GM18520 (cell line): ENCODE results near the gene STAP1.
"Not testable (repeated sequence)": the region's sequence is repeated elsewhere in the genome, so short reads cannot be mapped to it uniquely, and the experiment has no call there.

Experiments used
- ATAC-seq: cut with Tn5 transposase; IDR thresholded peaks from one replicate; pipeline ENCODE4 v1.9.1; 2021; ENCODE audit not compliant: unreplicated experiment

STAP1 gene, protein sequence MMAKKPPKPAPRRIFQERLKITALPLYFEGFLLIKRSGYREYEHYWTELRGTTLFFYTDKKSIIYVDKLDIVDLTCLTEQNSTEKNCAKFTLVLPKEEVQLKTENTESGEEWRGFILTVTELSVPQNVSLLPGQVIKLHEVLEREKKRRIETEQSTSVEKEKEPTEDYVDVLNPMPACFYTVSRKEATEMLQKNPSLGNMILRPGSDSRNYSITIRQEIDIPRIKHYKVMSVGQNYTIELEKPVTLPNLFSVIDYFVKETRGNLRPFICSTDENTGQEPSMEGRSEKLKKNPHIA

DNA sequence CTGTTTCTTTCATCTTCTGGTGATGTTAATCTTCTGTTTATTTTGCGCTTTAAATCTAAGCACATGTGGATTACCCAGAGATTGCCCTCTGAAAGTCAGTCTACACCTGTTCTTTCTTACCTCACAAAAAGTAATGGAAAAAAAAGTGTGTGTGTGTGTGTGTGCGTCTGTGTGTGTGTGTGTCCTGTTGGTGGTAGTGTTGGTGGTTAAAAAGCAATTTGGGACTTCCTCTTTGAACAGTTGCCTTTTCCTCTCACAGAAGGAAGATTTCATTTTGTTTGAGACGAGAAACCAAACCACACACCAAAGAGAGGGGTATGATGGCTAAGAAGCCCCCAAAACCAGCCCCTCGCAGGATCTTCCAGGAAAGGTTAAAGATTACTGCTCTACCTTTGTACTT, at the start of gene STAP1:
Gene STAP1 (plus strand): TSS at position 235 of the 400 bp plus-strand sequence. CDS start 83 bp downstream, at position 318.
- ATAC-seq: peak; percentile 46

DNA sequence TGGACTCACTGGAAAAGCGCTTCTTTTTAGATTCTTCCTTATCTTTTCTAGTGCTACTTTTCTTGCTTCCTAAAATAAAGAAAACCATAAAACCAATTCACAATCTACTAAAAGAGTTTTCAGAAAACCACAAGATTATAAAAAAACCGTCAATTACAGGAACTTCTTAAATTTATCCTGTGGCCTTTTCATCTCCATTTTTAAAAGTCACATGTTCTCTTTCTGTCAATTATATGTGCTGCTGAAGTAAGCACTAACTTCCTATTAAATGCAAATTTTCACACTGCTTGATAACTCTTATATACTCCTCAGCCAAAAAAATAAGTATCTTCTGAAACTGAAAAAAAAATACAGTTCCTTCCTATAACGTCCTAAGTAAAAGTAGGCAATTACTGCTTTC, 46.0 kb upstream of the STAP1 start:
- ATAC-seq: no peak

DNA sequence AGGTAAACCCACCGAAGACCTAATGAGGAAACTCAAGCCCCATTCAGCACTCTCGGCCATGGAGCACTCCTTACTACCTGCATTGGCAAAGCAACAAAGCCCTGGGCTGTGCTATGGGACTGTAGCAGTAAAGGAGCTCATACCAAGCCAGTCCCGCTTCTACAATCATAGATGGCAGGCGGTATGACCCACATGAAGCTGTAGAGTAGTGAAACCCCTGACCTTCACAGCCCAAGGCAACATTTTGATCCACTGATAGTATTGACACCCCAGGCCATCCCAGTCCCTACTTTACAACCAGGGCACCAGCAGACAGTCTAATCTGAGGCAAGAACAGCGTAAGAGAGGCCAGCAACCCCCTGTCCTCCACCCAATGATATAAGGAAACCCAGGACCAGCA, 38.4 kb upstream of the STAP1 start:
- ATAC-seq: no peak

DNA sequence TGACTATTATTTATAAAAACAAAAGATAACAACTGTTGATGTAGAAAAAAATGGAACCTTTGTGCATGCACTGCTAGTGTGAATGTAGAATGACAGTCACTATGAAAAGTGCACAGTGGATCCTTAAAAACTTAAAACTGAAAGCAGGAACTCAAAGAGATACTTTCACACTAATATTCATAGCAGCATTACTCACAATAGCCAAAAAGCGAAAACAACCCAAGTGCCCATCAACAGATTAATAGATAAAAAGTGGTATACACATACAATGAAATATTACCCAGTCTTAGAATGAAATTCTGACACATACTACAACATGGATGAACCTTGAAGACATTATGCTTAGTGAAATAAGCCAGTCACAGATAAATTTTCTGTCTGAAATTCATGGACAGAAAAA, 37.0 kb upstream of the STAP1 start:
- peak; percentile 95 for ATAC-seq

DNA sequence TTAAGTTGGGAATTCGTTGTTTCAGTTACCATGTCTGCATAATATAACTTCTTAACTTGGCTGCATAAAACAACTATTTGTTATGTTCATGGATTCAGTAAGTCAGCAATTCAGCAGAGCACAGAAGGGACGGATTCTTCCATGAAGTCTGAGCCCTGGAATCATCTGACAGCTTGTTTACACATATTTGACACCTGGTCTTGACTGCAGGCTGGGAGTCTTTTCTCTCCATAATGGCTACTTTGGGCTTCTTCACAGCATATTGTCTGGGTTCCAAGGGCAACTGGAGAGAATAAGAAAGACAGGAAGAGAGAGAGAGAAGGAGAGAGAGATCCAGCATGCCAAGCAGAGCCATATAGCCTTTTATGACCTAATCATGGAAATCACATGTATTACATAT, 36.3 kb upstream of the STAP1 start:
- no peak for ATAC-seq

DNA sequence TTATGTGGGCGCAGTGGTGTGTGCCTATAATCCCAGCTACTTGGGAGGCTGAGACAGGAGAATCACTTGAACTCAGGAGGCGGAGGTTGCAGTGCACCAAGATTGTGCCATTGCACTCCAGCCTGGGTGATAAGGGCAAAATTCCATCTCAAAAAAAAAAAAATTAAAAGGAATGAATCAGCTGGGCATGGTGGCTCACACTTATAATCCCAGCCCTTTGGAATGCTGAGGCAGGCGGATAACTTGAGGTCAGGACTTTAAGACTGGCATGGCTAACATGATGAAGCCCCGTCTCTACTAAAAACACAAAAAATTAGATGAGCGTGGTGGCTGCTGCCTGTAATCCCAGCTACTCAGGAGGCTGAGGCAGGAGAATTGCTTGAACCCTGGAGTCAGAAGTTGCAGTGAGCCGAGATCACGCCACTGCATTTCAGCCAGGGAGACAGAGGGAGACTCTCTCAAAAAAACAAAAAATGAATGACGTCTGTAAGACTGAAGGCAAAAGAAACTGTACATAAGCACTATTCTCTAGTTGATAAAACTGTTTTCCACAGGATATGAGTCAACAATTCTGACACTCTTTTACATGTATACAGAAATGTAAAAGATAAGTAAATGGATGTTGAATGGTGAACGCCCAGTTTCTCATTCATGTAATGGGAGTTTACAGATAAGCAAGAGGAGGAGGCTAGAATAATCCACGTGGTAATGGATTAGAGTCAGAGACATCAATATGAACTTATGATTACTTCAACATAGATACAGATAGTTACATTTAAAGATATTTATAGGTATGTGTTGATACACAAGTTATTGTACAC, 35.5 kb upstream of the STAP1 start:
- ATAC-seq: no peak

DNA sequence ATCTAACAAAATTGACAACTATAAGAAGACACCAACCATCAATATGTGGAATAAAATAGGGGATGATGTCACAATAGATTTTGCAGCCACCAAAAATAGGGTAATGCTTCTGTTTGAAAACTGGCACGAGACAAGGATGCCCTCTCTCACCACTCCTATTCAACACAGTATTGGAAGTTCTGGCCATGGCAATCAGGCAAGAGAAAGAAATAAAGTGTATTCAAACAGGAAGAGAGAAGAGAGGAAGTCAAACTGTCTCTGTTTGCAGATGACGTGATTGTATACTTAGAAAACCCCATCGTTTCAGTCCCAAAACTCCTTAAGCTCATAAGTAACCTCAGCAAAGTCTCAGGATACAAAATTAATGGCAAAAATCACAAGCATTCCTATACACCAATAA, 34.4 kb upstream of the STAP1 start:
- not testable (repeated sequence) for ATAC-seq

DNA sequence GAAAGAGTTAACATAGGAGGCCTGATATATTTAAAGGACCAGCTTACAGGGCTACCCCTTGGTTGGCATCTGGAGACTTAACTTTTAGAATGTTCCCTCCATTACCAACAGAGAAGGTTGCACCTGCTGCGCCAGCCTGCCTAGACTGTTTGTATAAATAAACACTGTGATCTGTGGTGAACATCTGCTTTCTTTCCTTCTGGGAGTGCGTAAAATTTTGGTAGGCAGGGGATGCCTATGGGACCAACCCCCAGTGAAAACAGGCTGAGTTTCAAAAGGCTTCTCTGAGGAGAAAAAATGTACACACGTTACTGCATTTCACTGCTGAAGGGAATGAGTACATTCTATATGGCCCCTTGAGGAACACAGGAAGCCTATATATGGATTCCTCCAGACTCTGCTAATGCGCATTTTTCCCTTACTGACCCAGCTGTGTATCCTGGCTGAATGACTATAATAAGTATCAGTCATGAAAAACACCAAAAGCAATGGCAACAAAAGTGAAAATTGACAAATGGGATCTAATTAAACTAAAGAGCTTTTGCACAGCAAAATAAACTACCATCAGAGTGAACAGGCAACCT, 27.1 kb upstream of the STAP1 start:
- ATAC-seq: no peak

DNA sequence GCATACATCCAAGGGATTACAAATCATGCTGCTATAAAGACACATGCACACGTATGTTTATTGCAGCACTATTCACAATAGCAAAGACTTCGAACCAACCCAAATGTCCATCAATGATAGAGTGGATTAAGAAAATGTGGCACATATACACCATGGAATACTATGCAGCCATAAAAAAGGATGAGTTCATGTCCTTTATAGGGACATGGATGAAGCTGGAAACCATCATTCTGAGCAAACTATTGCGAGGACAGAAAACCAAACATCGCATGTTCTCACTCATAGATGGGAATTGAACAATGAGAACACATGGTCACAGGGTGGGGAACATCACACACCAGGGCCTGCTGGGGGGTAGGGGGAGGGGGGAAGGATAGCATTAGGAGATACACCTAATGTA, 26.1 kb upstream of the STAP1 start:
- ATAC-seq: not testable (repeated sequence)

DNA sequence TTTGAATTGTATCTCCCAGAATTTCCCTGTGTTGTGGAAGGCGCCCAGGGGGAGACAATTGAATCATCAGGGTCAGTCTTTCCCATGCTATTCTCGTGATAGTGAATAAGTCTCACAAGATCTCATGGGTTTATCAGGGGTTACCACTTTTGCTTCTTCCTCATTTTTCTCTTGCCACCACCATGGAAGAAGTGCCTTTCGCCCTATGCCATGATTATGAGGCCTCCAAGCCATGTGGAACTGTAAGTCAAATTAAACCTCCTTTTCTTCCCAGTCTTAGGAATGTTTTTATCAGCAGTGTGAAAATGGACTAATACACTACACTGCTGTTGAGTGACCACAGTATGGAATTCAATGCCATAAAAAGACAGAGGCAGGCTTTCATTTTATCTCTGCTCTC, 25.4 kb upstream of the STAP1 start:
- no peak for ATAC-seq

DNA sequence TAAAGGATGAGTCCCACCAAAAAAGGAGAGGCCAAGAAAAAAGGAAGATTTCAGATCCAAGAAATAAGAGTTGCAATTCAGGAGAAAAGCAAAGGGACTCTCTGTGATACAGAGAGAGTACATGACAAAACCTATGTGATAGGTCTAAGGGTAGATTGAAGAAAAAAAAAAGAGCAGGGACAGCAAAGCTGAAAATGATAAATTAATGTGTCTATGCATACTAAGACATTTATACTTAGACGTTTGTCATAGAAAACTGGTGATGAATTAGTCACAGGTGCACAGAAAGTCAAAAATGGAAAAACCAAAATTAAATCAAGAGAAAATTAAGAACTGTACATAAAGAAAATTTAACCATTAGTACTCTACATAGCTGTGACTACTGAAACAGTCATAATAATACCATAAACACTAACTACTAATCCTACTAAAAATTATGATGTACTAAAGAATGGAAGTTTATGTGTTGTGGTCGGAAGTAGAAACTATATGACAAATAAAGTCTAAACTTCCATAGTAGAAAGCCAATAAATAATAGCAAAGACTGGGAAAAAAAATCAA, 23.2 kb upstream of the STAP1 start:
- ATAC-seq: no peak

DNA sequence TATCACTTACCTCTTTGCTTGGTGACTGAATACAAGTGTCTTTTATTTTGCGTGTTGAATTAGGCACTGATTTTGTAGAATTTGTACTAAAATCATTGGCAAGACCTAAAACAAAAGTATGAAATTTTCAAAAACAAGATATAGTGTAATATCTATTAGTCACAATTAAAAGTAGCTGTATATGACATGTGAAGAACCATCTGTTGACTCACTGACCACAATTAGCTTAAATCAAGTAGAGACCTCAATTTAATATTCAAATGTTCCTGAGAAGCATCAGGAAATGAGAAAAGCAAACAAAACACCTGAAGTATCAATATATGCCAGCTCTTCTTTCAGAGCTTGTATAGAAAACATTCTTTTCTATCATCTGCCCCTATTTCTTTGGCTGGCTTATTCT, 18.7 kb upstream of the STAP1 start:
- ATAC-seq: no peak

DNA sequence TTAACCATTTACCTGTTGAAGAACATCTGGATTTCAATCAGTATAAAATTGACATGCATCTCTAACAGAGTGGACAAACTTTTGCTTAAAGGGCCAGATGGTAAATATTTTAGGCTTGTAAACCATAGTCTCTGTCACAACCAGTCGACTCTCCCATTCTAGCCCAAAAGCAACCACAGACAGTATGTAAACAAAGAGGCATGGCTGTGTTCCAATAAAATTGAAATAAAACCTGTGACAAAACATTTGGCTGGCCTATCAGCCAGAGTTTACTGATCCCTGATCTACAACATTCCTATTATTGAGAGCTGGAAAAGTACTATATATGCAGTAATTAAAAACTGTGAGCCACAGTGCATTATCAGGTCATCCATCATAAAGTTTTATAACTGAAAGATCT, 16.5 kb upstream of the STAP1 start:
- no peak for ATAC-seq

DNA sequence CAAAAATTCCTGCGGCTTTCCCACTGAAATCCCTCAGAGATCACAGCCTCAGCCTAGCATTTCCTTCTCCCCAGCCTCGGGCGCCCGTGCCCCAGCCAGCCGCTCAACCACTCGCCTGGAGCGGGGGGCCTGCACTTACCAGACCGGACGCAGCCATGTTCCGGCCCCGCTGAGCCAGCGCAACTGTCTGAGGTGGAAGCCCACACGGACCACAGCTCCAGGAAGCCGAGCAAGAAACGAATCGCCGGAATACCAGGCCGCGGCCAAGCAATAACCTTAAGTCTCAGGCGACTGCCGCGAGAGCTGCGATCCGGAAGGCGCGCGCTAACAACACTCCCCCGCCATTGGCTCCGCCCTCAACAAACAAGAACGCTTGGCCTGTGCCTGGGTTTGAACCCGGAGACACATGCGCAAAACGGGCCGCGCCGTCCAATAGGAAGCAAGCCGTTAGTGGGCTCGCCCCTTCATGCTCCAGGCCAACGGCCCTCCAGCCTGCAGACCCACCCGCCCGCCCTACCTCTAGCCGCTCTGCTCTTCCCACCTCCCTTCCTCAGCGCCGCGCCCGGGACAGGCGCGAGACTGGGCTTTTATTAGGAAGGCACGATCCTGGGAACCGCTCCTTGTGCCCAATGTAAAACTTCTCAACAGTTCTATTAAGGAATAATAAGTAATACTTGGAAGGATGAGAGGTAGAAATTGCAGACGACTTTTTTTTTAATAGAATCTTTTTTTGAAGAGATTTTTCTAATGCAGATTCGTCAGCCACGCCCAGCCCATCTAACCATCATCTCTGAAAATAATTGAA, 13.1 kb upstream of the STAP1 start, which contains the start of gene CENPC:
Gene CENPC (minus strand): TSS at position 305 of the 805 bp plus-strand sequence. CDS start 148 bp downstream, at position 157.
- peak; percentile 94 for ATAC-seq

DNA sequence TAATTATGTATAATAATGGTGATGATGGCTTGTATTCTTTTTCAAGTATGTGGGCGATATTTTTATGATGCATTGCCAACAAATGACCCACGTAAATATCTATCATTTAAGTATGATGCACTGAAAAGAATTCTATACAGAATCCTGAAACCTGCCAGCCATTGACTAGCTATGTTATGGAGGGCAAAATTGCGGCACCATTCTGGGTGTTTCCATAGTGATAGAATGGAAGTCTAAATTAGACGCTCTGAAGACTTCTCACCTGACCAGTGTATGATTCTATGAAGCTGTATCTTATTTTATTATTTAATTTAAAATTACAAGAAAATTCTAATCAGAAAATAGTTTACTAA, 12.5 kb upstream of the STAP1 start:
- ATAC-seq: no peak

DNA sequence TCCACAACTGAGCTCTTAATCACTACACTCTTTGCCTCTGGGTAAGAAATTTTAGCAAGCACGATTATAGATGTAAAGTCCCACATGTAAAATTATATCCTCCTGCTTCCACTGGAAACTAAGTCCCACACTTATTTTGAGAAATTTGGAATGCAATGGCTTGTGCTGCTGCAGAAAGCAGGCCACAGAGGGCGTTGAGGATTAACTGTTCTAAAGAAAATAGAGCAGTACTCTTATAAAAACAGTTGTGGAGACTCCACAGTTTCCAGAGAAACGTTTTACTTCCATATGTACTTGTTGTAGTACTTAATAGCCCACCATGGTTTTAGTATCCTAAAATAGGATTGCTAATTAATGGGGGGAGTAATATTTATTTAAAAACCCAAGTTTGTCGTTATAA, 11.6 kb upstream of the STAP1 start:
- ATAC-seq: no peak

DNA sequence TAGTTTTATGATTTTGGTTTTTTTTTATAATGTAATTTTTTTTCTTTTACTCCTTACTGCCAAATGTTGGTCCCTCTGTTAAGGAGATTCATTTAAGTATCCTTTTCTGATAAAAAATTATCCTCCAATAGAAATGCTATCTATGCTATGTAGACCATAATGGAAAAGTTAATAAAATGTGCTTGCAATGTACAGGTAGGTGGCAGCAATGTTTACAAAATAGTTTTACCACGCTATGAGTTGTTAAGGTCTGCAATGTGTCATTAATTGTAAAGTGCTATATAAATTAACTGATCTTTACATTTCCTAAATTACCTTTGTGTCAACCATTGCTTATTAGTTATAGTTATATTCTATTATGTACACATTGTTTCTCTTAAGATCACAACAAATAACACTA, 9.4 kb upstream of the STAP1 start:
- peak; percentile 35 for ATAC-seq

DNA sequence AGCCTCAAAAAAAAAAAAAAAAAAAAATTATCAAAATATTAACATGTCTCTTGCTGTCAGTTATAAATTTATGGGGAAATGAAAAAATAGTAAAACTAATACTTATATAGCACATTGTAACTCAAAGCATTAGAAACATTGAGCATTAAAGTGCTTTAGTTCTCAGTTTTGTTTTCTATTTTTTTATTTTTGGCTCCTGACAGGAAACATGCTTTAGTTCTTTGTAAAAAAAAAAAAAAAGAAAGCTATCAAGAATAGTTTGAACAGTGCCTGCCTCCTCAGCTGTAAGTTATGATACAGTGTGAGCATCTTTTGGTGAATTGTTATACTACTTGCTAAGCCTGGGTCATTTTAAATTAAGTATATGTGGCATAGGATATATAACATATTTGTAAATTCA, 8.1 kb upstream of the STAP1 start:
- no peak for ATAC-seq

DNA sequence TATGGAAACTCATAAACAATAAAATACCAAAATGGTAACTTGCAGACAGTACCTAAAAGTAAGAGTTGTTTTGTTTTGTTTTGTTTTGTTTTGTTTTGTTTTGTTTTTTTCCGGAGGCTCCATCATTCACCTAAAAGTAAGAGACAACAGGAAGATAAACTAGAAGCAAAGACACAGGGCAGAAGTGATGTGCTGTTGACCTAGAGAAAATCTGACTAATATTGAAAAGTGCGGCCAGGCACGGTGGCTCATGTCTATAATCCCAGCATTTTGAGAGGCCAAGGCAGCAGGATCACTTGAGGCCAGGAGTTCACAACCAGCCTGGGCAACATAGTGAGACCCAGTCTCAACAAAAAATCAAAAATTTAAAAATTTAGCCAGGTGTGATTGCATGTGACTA, 7.7 kb upstream of the STAP1 start:
- no peak for ATAC-seq

DNA sequence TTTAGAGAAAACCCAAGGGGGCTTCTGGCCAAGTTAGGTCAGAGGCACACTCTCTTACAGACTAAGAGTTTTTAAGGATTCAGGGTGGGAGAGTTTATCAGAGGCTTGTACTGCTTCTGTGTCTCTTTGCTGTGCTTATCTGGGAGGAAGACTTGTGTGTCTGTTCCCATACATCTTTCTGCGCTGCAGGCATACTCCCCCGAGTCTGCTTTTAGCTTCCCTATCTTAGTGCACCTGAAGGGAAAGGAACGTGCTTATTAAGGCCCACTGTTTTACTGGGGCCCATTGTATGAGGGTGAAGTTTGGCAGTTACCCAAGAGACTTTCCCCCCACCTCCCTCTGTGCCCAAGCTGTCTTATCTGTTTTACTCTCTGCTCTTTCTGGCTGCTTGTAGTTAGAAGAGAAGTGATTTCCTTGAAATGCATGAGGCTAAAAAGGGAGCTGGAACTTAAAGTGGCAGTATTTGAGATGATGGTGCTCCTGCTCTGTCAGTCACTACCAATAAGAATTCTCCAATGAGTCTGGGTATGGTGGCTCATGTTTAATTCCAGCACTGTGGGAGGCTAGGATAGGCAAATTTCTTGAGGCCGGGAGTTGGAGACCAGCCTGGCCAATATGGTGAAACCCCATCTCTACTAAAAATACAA, 6.3 kb upstream of the STAP1 start:
- ATAC-seq: not testable (repeated sequence)
